HUES48 (cell line): ENCODE results near the gene EFNA4.

Source experiments
- H3K27ac ChIP-seq: one replicate; pipeline ENCODE4 v1.7.0; 2013; ENCODE audit warnings: low read depth, low read length, inconsistent platforms
- H3K27me3 ChIP-seq: 2 replicates; pipeline ENCODE4 v1.6.1; 2013; ENCODE audit warnings: mild to moderate bottlenecking, low read length; ENCODE audit not compliant: control insufficient read depth, insufficient read depth
- H3K36me3 ChIP-seq: 2 replicates; pipeline ENCODE4 v1.6.1; 2013; ENCODE audit warnings: low read length; ENCODE audit not compliant: control insufficient read depth, insufficient read depth
- H3K4me1 ChIP-seq: 2 replicates; pipeline ENCODE4 v1.6.1; 2013; ENCODE audit warnings: mild to moderate bottlenecking, low read length; ENCODE audit not compliant: control insufficient read depth, insufficient read depth
- H3K4me3 ChIP-seq: 2 replicates; pipeline ENCODE4 v1.5.1; 2013; ENCODE audit warnings: mild to moderate bottlenecking, low read depth, low read length
- H3K9ac ChIP-seq: 2 replicates; pipeline ENCODE4 v1.6.1; 2013; ENCODE audit warnings: mild to moderate bottlenecking, low read depth, low read length, moderate library complexity
- H3K9me3 ChIP-seq: 2 replicates; pipeline ENCODE4 v1.6.1; 2013; ENCODE audit warnings: low read length; ENCODE audit not compliant: control insufficient read depth, insufficient read depth

EFNA4 gene

GRCh38 chr1:155022136-155022926 lies 41.2 kb upstream of the EFNA4 start:
- no peak overlapping the region for H3K4me3 ChIP-seq

GRCh38 chr1:155022927-155023236 lies 40.7 kb upstream of the EFNA4 start:
- Histone ChIP-seq H3K36me3 (no peaks in the 10 kb centered on the region), H3K4me3 (no peak overlapping the region), H3K9ac (no peak overlapping the region), H3K27ac (no peak overlapping the region), H3K4me1 (peaks cover 2% of the 10 kb centered on the region), H3K27me3 (no peaks in the 10 kb centered on the region), H3K9me3 (no peaks in the 10 kb centered on the region)

More at GRCh38 chr1:155022136-155022926, 41.2 kb upstream of the EFNA4 start:
- Histone ChIP-seq H3K27ac (no peak overlapping the region), H3K27me3 (no peaks in the 10 kb centered on the region), H3K36me3 (no peaks in the 10 kb centered on the region), H3K4me1 (peaks cover 5% of the 10 kb centered on the region), H3K9me3 (no peaks in the 10 kb centered on the region), H3K9ac (no peak overlapping the region)

GRCh38 chr1:155023627-155024026 lies 39.9 kb upstream of the EFNA4 start:
- Histone ChIP-seq H3K9ac (no peak overlapping the region), H3K4me1 (no peaks in the 10 kb centered on the region), H3K27me3 (no peaks in the 10 kb centered on the region), H3K9me3 (no peaks in the 10 kb centered on the region), H3K36me3 (no peaks in the 10 kb centered on the region), H3K27ac (no peak overlapping the region), H3K4me3 (no peak overlapping the region)

- no peaks in the 10 kb centered on the region for H3K36me3 ChIP-seq
Measured at GRCh38 chr1:155024315-155024714, 39.2 kb upstream of the EFNA4 start.

GRCh38 chr1:155026154-155026553 lies 37.4 kb upstream of the EFNA4 start:
- Histone ChIP-seq H3K9ac (no peak overlapping the region), H3K27me3 (no peaks in the 10 kb centered on the region), H3K4me1 (no peaks in the 10 kb centered on the region), H3K36me3 (no peaks in the 10 kb centered on the region), H3K9me3 (no peaks in the 10 kb centered on the region), H3K27ac (no peak overlapping the region), H3K4me3 (no peak overlapping the region)

More at GRCh38 chr1:155024315-155024714, 39.2 kb upstream of the EFNA4 start:
- Histone ChIP-seq H3K27me3 (no peaks in the 10 kb centered on the region), H3K9ac (no peak overlapping the region), H3K27ac (no peak overlapping the region), H3K9me3 (no peaks in the 10 kb centered on the region), H3K4me1 (no peaks in the 10 kb centered on the region), H3K4me3 (no peak overlapping the region)

GRCh38 chr1:155026588-155026987 lies 37.0 kb upstream of the EFNA4 start:
- Histone ChIP-seq H3K4me1 (no peaks in the 10 kb centered on the region), H3K27ac (no peak overlapping the region)

GRCh38 chr1:155029513-155030242 lies 33.9 kb upstream of the EFNA4 start:
- Histone ChIP-seq H3K4me1 (no peaks in the 10 kb centered on the region), H3K9ac (no peak overlapping the region), H3K27ac (no peak overlapping the region), H3K9me3 (no peaks in the 10 kb centered on the region), H3K27me3 (no peaks in the 10 kb centered on the region), H3K36me3 (no peaks in the 10 kb centered on the region), H3K4me3 (no peak overlapping the region)

More at GRCh38 chr1:155026588-155026987, 37.0 kb upstream of the EFNA4 start:
- no peaks in the 10 kb centered on the region for H3K27me3 ChIP-seq
- H3K9ac ChIP-seq, result no peak overlapping the region
- no peaks in the 10 kb centered on the region for H3K9me3 ChIP-seq
- H3K36me3 ChIP-seq, result no peaks in the 10 kb centered on the region
- H3K4me3 ChIP-seq, result no peak overlapping the region

GRCh38 chr1:155030243-155030795 lies 33.2 kb upstream of the EFNA4 start:
- Histone ChIP-seq H3K36me3 (no peaks in the 10 kb centered on the region), H3K9me3 (no peaks in the 10 kb centered on the region), H3K9ac (no peak overlapping the region), H3K4me3 (no peak overlapping the region), H3K27me3 (no peaks in the 10 kb centered on the region), H3K27ac (no peak overlapping the region), H3K4me1 (no peaks in the 10 kb centered on the region)

- Histone ChIP-seq H3K9me3 (no peaks in the 10 kb centered on the region), H3K27ac (no peak overlapping the region), H3K27me3 (no peaks in the 10 kb centered on the region), H3K4me1 (no peaks in the 10 kb centered on the region), H3K36me3 (no peaks in the 10 kb centered on the region), H3K9ac (no peak overlapping the region), H3K4me3 (no peak overlapping the region)
Measured at GRCh38 chr1:155030899-155031298, 32.6 kb upstream of the EFNA4 start.

GRCh38 chr1:155032886-155033285 lies 30.7 kb upstream of the EFNA4 start:
- no peaks in the 10 kb centered on the region for H3K9me3 ChIP-seq
- no peak overlapping the region for H3K4me3 ChIP-seq
- H3K36me3 ChIP-seq, result no peaks in the 10 kb centered on the region
- H3K4me1 ChIP-seq, result no peaks in the 10 kb centered on the region
- no peaks in the 10 kb centered on the region for H3K27me3 ChIP-seq
- H3K27ac ChIP-seq, result no peak overlapping the region
- no peak overlapping the region for H3K9ac ChIP-seq

GRCh38 chr1:155033524-155033923 lies 30.0 kb upstream of the EFNA4 start, which contains the start of the genes DCST1 and DCST2:
Gene DCST1, plus strand, starts transcription at chr1:155033824. Its CDS starts 213 bp downstream, at chr1:155034037.
Gene DCST2, minus strand, starts transcription at chr1:155033781. Its CDS starts 80 bp downstream, at chr1:155033701.
- peaks cover 3% of the 10 kb centered on the region; the same call in 1 of the 2 replicates for H3K27me3 ChIP-seq
- no peaks in the 10 kb centered on the region for H3K36me3 ChIP-seq
- no peaks in the 10 kb centered on the region for H3K4me1 ChIP-seq
- H3K27ac ChIP-seq, result no peak within 1 kb of the TSS
- H3K9ac ChIP-seq, result no peak within 1 kb of the TSS
- no peaks in the 10 kb centered on the region for H3K9me3 ChIP-seq
- H3K4me3 ChIP-seq, result no peak within 1 kb of the TSS
